ENCODE measurements around the gene MEF2D.

The MEF2D gene

GRCh38 chr1:156444407-156445001 lies 56.1 kb downstream of the MEF2D start:
- Histone ChIP-seq H3F3A (ENCODE audit: control insufficient read depth, insufficient read depth) (no peaks in the 10 kb centered on the region), H4K20me1 (ENCODE audit: control insufficient read depth, insufficient read depth, low read depth, low read length) (no peaks in the 10 kb centered on the region), H3K27ac (ENCODE audit: low read depth, low read length) (no peak overlapping the region), H3K4me1 (ENCODE audit: control insufficient read depth, low read length) (peaks cover 10% of the 10 kb centered on the region), H3K4me3 (ENCODE audit: low read length) (no peak overlapping the region), H3K9me3 (ENCODE audit: control insufficient read depth, insufficient read depth, low read length) (no peaks in the 10 kb centered on the region), H3K36me3 (ENCODE audit: control insufficient read depth, low read length) (no peaks in the 10 kb centered on the region), H3K27me3 (ENCODE audit: control insufficient read depth, low read length) (peaks cover 50% of the 10 kb centered on the region), H3K4me2 (ENCODE audit: low read length) (no peak overlapping the region), H3K9me2 (replicated peaks; ENCODE audit: control insufficient read depth, low read length) (no peaks in the 10 kb centered on the region), H3K79me2 (ENCODE audit: control insufficient read depth, low read length) (no peaks in the 10 kb centered on the region)
- TF ChIP-seq EZH2phosphoT487 (IDR thresholded peaks at IDR 0.05; ENCODE audit: borderline replicate concordance, low read length): no peak
- peak; percentile 63 for TF ChIP-seq CTCF (IDR thresholded peaks at IDR 0.05; ENCODE audit: low read depth, low read length, poor library complexity, severe bottlenecking)

- H3K27me3 ChIP-seq (ENCODE audit: control insufficient read depth, low read length): peaks cover 54% of the 10 kb centered on the region
- no peak for TF ChIP-seq EZH2phosphoT487 (IDR thresholded peaks at IDR 0.05; ENCODE audit: borderline replicate concordance, low read length)
- H3K9me3 ChIP-seq (ENCODE audit: control insufficient read depth, insufficient read depth, low read length): no peaks in the 10 kb centered on the region
- H3K9me2 ChIP-seq (replicated peaks; ENCODE audit: control insufficient read depth, low read length): no peaks in the 10 kb centered on the region
- no peaks in the 10 kb centered on the region for H3K36me3 ChIP-seq (ENCODE audit: control insufficient read depth, low read length)
- H3F3A ChIP-seq (ENCODE audit: control insufficient read depth, insufficient read depth): peaks cover 3% of the 10 kb centered on the region
- no peaks in the 10 kb centered on the region for H3K79me2 ChIP-seq (ENCODE audit: control insufficient read depth, low read length)
- H3K27ac ChIP-seq (ENCODE audit: low read depth, low read length): no peak overlapping the region
- peaks cover 19% of the 10 kb centered on the region for H3K4me1 ChIP-seq (ENCODE audit: control insufficient read depth, low read length)
- no peak overlapping the region for H3K4me3 ChIP-seq (ENCODE audit: low read length)
- no peak overlapping the region for H3K4me2 ChIP-seq (ENCODE audit: low read length)
- no peaks in the 10 kb centered on the region for H4K20me1 ChIP-seq (ENCODE audit: control insufficient read depth, insufficient read depth, low read depth, low read length)
These were observed 57.3 kb downstream of the MEF2D start for GRCh38 chr1:156443286-156443685.

GRCh38 chr1:156440654-156441437 lies 59.7 kb downstream of the MEF2D start:
- TF ChIP-seq EZH2phosphoT487 (IDR thresholded peaks at IDR 0.05; ENCODE audit: borderline replicate concordance, low read length) (no peak), CTCF (IDR thresholded peaks at IDR 0.05; ENCODE audit: low read depth, low read length, poor library complexity, severe bottlenecking) (no peak)
- Histone ChIP-seq H3K36me3 (ENCODE audit: control insufficient read depth, low read length) (no peaks in the 10 kb centered on the region), H3K9me3 (ENCODE audit: control insufficient read depth, insufficient read depth, low read length) (no peaks in the 10 kb centered on the region), H3K79me2 (ENCODE audit: control insufficient read depth, low read length) (no peaks in the 10 kb centered on the region), H3K4me2 (ENCODE audit: low read length) (no peak overlapping the region), H3K27ac (ENCODE audit: low read depth, low read length) (no peak overlapping the region), H3F3A (ENCODE audit: control insufficient read depth, insufficient read depth) (peaks cover 7% of the 10 kb centered on the region), H3K4me3 (ENCODE audit: low read length) (no peak overlapping the region), H3K27me3 (ENCODE audit: control insufficient read depth, low read length) (peaks cover 72% of the 10 kb centered on the region), H3K9me2 (replicated peaks; ENCODE audit: control insufficient read depth, low read length) (no peaks in the 10 kb centered on the region), H4K20me1 (ENCODE audit: control insufficient read depth, insufficient read depth, low read depth, low read length) (no peaks in the 10 kb centered on the region), H3K4me1 (ENCODE audit: control insufficient read depth, low read length) (peaks cover 17% of the 10 kb centered on the region)

- H3K79me2 ChIP-seq (ENCODE audit: control insufficient read depth, low read length): no peaks in the 10 kb centered on the region
- H3K27ac ChIP-seq (ENCODE audit: low read depth, low read length): no peak overlapping the region
- H3K9me2 ChIP-seq (replicated peaks; ENCODE audit: control insufficient read depth, low read length): no peaks in the 10 kb centered on the region
- H3K4me1 ChIP-seq (ENCODE audit: control insufficient read depth, low read length): peaks cover 19% of the 10 kb centered on the region
- H3K4me3 ChIP-seq (ENCODE audit: low read length): no peak overlapping the region
- H3K4me2 ChIP-seq (ENCODE audit: low read length): no peak overlapping the region
- H4K20me1 ChIP-seq (ENCODE audit: control insufficient read depth, insufficient read depth, low read depth, low read length): 0 out of 2 replicates have a peak, but pooled peaks cover 3% of the 10 kb centered on the region
- no peaks in the 10 kb centered on the region for H3K9me3 ChIP-seq (ENCODE audit: control insufficient read depth, insufficient read depth, low read length)
- peaks cover 81% of the 10 kb centered on the region for H3K27me3 ChIP-seq (ENCODE audit: control insufficient read depth, low read length)
- H3K36me3 ChIP-seq (ENCODE audit: control insufficient read depth, low read length): no peaks in the 10 kb centered on the region
- TF ChIP-seq EZH2phosphoT487 (IDR thresholded peaks at IDR 0.05; ENCODE audit: borderline replicate concordance, low read length) (no peak), CTCF (IDR thresholded peaks at IDR 0.05; ENCODE audit: low read depth, low read length, poor library complexity, severe bottlenecking) (no peak)
- peaks cover 7% of the 10 kb centered on the region for H3F3A ChIP-seq (ENCODE audit: control insufficient read depth, insufficient read depth)
These were observed 60.8 kb downstream of the MEF2D start for GRCh38 chr1:156439777-156440183.

All from DOHH2 (cell line).